Left ventricle myocardium inferior (tissue), 1 donor: ENCODE measurements around the gene EFS. TPM values are rescaled to one million over a fixed set of nuclear protein-coding genes. Genes with fewer than 3 reads are reported as not detected.

Experiments used
- DNase-seq: peaks from one replicate; pipeline ENCODE4 v3.0.0-alpha.2; 2020
- H3K27ac ChIP-seq: fragments of 200-600 bp; replicated peaks from 2 replicates; pipeline ENCODE4 v1.8.0; 2021
- H3K27me3 ChIP-seq: fragments of 200-600 bp; 2 replicates; pipeline ENCODE4 v1.8.0; 2021; ENCODE audit warnings: low read depth
- H3K36me3 ChIP-seq: fragments of 200-600 bp; 2 replicates; pipeline ENCODE4 v1.8.0; 2021
- H3K4me1 ChIP-seq: fragments of 200-600 bp; 2 replicates; pipeline ENCODE4 v1.8.0; 2021
- H3K4me3 ChIP-seq: fragments of 200-600 bp; 2 replicates; pipeline ENCODE4 v1.8.0; 2021; ENCODE audit warnings: mild to moderate bottlenecking, moderate library complexity
- H3K9me3 ChIP-seq: fragments of 200-600 bp; replicated peaks from 2 replicates; pipeline ENCODE4 v1.8.0; 2021
- CTCF ChIP-seq: fragments of 200-600 bp; IDR thresholded peaks from 2 replicates; pipeline ENCODE4 v1.8.0; 2021; ENCODE audit warnings: antibody characterized with exemption, mild to moderate bottlenecking, borderline replicate concordance
- intact Hi-C: fragments of 100-400 bp; cut with micrococcal nuclease; formaldehyde crosslinking; loops from one replicate; pipeline ENCODE4 v1.11.0; 2022
- microRNA-seq: library from miRNA; unstranded; fragments of <30 nt; microRNA quantifications from one replicate; pipeline ENCODE4 v1.2.0, GENCODE V29; 2020
- total RNA-seq: library from RNA; stranded (reverse); fragmentation: NEBNext Ultra II Directional; extraction: Animal tissue kit (Norgen Biotek cat#: 25700); gene quantifications from one replicate; pipeline ENCODE4 v1.2.1, GENCODE V29; 2021
- donor health status: DM: no; HTN: yes; CAD: no; lungs with severe emphysema.

Gene EFS
- total RNA-seq, 1 donor from 2014 or later = 3.6 TPM

- Histone ChIP-seq H3K27me3 (no peaks in the 10 kb centered on the region), H3K4me1 (peaks cover 41% of the 10 kb centered on the region), H3K4me3 (peak overlapping the region; percentile 81), H3K9me3 (no peaks in the 10 kb centered on the region), H3K27ac (no peak overlapping the region), H3K36me3 (peaks cover 30% of the 10 kb centered on the region)
- intact Hi-C loops = no loop called here
- TF ChIP-seq CTCF = no peak
- DNase-seq = no peak
These were observed 57.0 kb downstream of the EFS start for GRCh38 chr14:23307687-23308644.

- Histone ChIP-seq H3K4me3 (peak overlapping the region; percentile 81), H3K9me3 (no peaks in the 10 kb centered on the region), H3K36me3 (peaks cover 30% of the 10 kb centered on the region), H3K27ac (peak overlapping the region; percentile 94), H3K4me1 (peaks cover 49% of the 10 kb centered on the region), H3K27me3 (no peaks in the 10 kb centered on the region)
- intact Hi-C loops = no loop called here
- DNase-seq = no peak
- no peak for TF ChIP-seq CTCF
These were observed 57.8 kb downstream of the EFS start for GRCh38 chr14:23307146-23307530.

GRCh38 chr14:23306412-23307145, 58.4 kb downstream of the EFS start, which contains the start of gene BCL2L2:
Gene BCL2L2, plus strand, starts transcription at chr14:23306833. Its CDS starts 935 bp downstream, at chr14:23307768.
- intact Hi-C loops = no loop called here
- peaks cover 30% of the 10 kb centered on the region for H3K36me3 ChIP-seq
- no peaks in the 10 kb centered on the region for H3K9me3 ChIP-seq
- peak; percentile 95 for DNase-seq
- peaks cover 52% of the 10 kb centered on the region for H3K4me1 ChIP-seq
- H3K27me3 ChIP-seq = no peaks in the 10 kb centered on the region
- peak within 1 kb of the TSS; percentile 94 for H3K27ac ChIP-seq
- TF ChIP-seq CTCF = no peak
- peak within 1 kb of the TSS; percentile 81 for H3K4me3 ChIP-seq

Small RNAs within 50 kb of the gene (microRNA-seq; reads per million reads assigned to microRNA genes)
- gene MIR208A = 860 reads per million, percentile 83 among the genes with 10 or more reads in this experiment

Other genes starting within 250 kb of the EFS start
- gene CEBPE, start 245.9 kb downstream of the EFS start, total RNA-seq = not detected
- gene SLC7A8, start 181.5 kb downstream of the EFS start, total RNA-seq = 10.6 TPM
- not detected for gene RNF212B, start 127.2 kb downstream of the EFS start, total RNA-seq
- gene HOMEZ, start 79.0 kb downstream of the EFS start, total RNA-seq = 9.1 TPM
- 9.0 TPM for gene PPP1R3E, start 62.3 kb downstream of the EFS start, total RNA-seq
- gene BCL2L2, start 58.3 kb downstream of the EFS start, total RNA-seq = 37.5 TPM
- 71.2 TPM for gene PABPN1, start 43.7 kb downstream of the EFS start, total RNA-seq
- gene SLC22A17, start 12.3 kb downstream of the EFS start, total RNA-seq = 9.7 TPM
- gene IL25, start 7.6 kb upstream of the EFS start, total RNA-seq = not detected
- 1.0 TPM for gene CMTM5, start 11.9 kb upstream of the EFS start, total RNA-seq
- gene MYH6, start 43.1 kb upstream of the EFS start, total RNA-seq = 1,823 TPM
- 14,853 TPM for gene MYH7, start 70.5 kb upstream of the EFS start, total RNA-seq
- gene NGDN, start 104.5 kb upstream of the EFS start, total RNA-seq = 17.2 TPM
- gene ZFHX2, start 186.6 kb upstream of the EFS start, total RNA-seq = 0.74 TPM
- 17.2 TPM for gene THTPA, start 191.1 kb upstream of the EFS start, total RNA-seq
- 10.4 TPM for gene AP1G2, start 202.6 kb upstream of the EFS start, total RNA-seq
- 0.19 TPM for gene JPH4, start 213.6 kb upstream of the EFS start, total RNA-seq